H1 (cell line): ENCODE results near the gene TUBGCP4. TPM values are rescaled to one million over a fixed set of nuclear protein-coding genes. Genes with fewer than 3 reads are reported as not detected.

Experiments
- CTCF ChIA-PET: fragments of 300-600 bp; sonication (Branson Sonifier 250); formaldehyde crosslinking; loops from one replicate; lab custom pipeline; 2021; ENCODE audit not compliant: partially characterized antibody; lab: Charles Lee
- POLR2A ChIA-PET: fragments of 300-600 bp; sonication (Branson Sonifier 250); formaldehyde crosslinking; loops from one replicate; lab custom pipeline; 2021; ENCODE audit warnings: inconsistent platforms; ENCODE audit not compliant: partially characterized antibody; lab: Charles Lee
- DNase-seq, 2 experiments: peaks; one replicate each; pipeline versions ENCODE4 v3.0.0 to v3.0.0-alpha.2; 2010 to 2022; ENCODE audit warnings: low spot score in 2 of 2, low read depth in 1 of 2, mixed read lengths in 1 of 2
- FAIRE-seq: peaks from 2 replicates; lab custom pipeline; 2011; peaks lifted over from hg19 to GRCh38; lab: Jason Lieb, UNC
- H2AFZ ChIP-seq: 2 replicates; pipeline ENCODE4 v1.8.1; 2012; ENCODE audit warnings: low read length, inconsistent platforms
- H2AK5ac ChIP-seq: 2 replicates; pipeline ENCODE4 v1.6.1; 2013; ENCODE audit warnings: low read depth, low read length
- H2BK120ac ChIP-seq: replicated peaks from 2 replicates; pipeline ENCODE3; 2013; ENCODE audit warnings: low read depth, low read length, inconsistent platforms
- H2BK12ac ChIP-seq: 2 replicates; pipeline ENCODE4 v1.6.1; 2013; ENCODE audit warnings: low read depth, low read length
- H2BK15ac ChIP-seq: 2 replicates; pipeline ENCODE4 v1.6.1; 2013; ENCODE audit warnings: low read length
- H2BK20ac ChIP-seq: 2 replicates; pipeline ENCODE4 v1.6.1; 2013; ENCODE audit warnings: low read length
- H2BK5ac ChIP-seq: 2 replicates; pipeline ENCODE4 v1.6.1; 2013; ENCODE audit warnings: low read depth, low read length
- H3K14ac ChIP-seq: 2 replicates; pipeline ENCODE4 v1.6.1; 2013; ENCODE audit warnings: inconsistent platforms; ENCODE audit not compliant: insufficient read length
- H3K18ac ChIP-seq: 2 replicates; pipeline ENCODE4 v1.6.1; 2013; ENCODE audit warnings: low read length; ENCODE audit errors: extremely low read depth
- H3K23ac ChIP-seq: 2 replicates; pipeline ENCODE4 v1.6.1; 2013; ENCODE audit warnings: inconsistent platforms; ENCODE audit not compliant: insufficient read length
- H3K23me2 ChIP-seq: 2 replicates; pipeline ENCODE4 v1.6.1; 2013; ENCODE audit warnings: low read depth, low read length
- H3K27ac ChIP-seq: 2 replicates; pipeline ENCODE4 v1.6.1; 2011; ENCODE audit warnings: low read depth, low read length, inconsistent platforms
- H3K27me3 ChIP-seq, 4 experiments: replicated peaks in 1 of 4; 1 replicate in 1 of 4; 2 replicates in 3 of 4; pipeline versions ENCODE4 v1.6.1 to v1.8.1; 2011 to 2013; ENCODE audit warnings: low read length in 3 of 4, mild to moderate bottlenecking in 3 of 4, inconsistent platforms in 2 of 4, mixed read lengths in 2 of 4, moderate library complexity in 1 of 4; ENCODE audit not compliant: control insufficient read depth in 3 of 4, insufficient read depth in 3 of 4; ENCODE audit errors: extremely low read depth in 1 of 4
- H3K36me3 ChIP-seq, 4 experiments: 2 replicates each; pipeline versions ENCODE4 v1.6.1 to v1.8.1; 2011 to 2013; ENCODE audit warnings: mild to moderate bottlenecking in 4 of 4, low read length in 3 of 4, moderate library complexity in 2 of 4, control low read depth in 1 of 4, inconsistent platforms in 1 of 4; ENCODE audit not compliant: insufficient read depth in 4 of 4, control insufficient read depth in 2 of 4
- H3K4ac ChIP-seq: replicated peaks from 2 replicates; pipeline ENCODE3; 2013; ENCODE audit warnings: low read length, low read depth, mixed read lengths, inconsistent platforms; ENCODE audit not compliant: insufficient read length
- H3K4me1 ChIP-seq, 4 experiments: replicated peaks in 1 of 4; 1 replicate in 1 of 4; 2 replicates in 3 of 4; pipeline versions ENCODE4 v1.6.1 to v1.8.1; 2011 to 2013; ENCODE audit warnings: low read length in 3 of 4, inconsistent platforms in 2 of 4, mixed read lengths in 1 of 4; ENCODE audit not compliant: insufficient read depth in 4 of 4, control insufficient read depth in 3 of 4
- H3K4me2 ChIP-seq, 2 experiments: 2 replicates each; pipeline versions ENCODE4 v1.6.1 to v1.8.1; 2011 to 2013; ENCODE audit warnings: low read depth in 2 of 2, low read length in 2 of 2, control low read depth in 1 of 2, inconsistent platforms in 1 of 2, mild to moderate bottlenecking in 1 of 2; ENCODE audit not compliant: insufficient read depth in 1 of 2
- H3K4me3 ChIP-seq, 4 experiments: fragments of 200-600, 300-600 bp in 1 of 4; sonication (generic), shearing (Covaris generic), sonication (Bioruptor Twin) in 1 of 4; 2 replicates each; pipeline versions ENCODE4 v1.5.1 to v1.8.1; 2011 to 2016; ENCODE audit warnings: low read length in 4 of 4, low read depth in 3 of 4, control low read depth in 2 of 4, inconsistent platforms in 2 of 4, mild to moderate bottlenecking in 2 of 4, mixed read lengths in 1 of 4, moderate library complexity in 1 of 4; ENCODE audit not compliant: insufficient read depth in 2 of 4; ENCODE audit errors: extremely low read depth in 1 of 4
- H3K56ac ChIP-seq: replicated peaks from 2 replicates; pipeline ENCODE3; 2013; ENCODE audit warnings: low read depth, mild to moderate bottlenecking, mixed read lengths, low read length, inconsistent platforms; ENCODE audit not compliant: insufficient read length
- H3K79me1 ChIP-seq: 2 replicates; pipeline ENCODE4 v1.6.1; 2013; ENCODE audit warnings: low read depth, low read length, control low read depth
- H3K79me2 ChIP-seq, 2 experiments: 2 replicates each; pipeline versions ENCODE4 v1.6.1 to v1.8.1; 2012 to 2013; ENCODE audit warnings: low read length in 2 of 2, mild to moderate bottlenecking in 2 of 2, inconsistent platforms in 1 of 2; ENCODE audit not compliant: insufficient read depth in 2 of 2, control insufficient read depth in 1 of 2
- H3K9ac ChIP-seq, 4 experiments: replicated peaks in 1 of 4; 1 replicate in 1 of 4; 2 replicates in 3 of 4; pipeline versions ENCODE4 v1.6.1 to v1.8.1; 2011 to 2013; ENCODE audit warnings: low read depth in 3 of 4, low read length in 3 of 4, control low read depth in 2 of 4, mild to moderate bottlenecking in 2 of 4, moderate library complexity in 2 of 4, inconsistent platforms in 1 of 4; ENCODE audit errors: extremely low read depth in 1 of 4
- H3K9me3 ChIP-seq, 2 experiments: 2 replicates each; pipeline versions ENCODE4 v1.6.1 to v1.8.1; 2012 to 2013; ENCODE audit warnings: mild to moderate bottlenecking in 2 of 2, moderate library complexity in 2 of 2, control low read depth in 1 of 2, inconsistent platforms in 1 of 2, low read depth in 1 of 2, low read length in 1 of 2, mixed read lengths in 1 of 2; ENCODE audit not compliant: insufficient read depth in 2 of 2
- H4K20me1 ChIP-seq, 2 experiments: replicated peaks in 1 of 2; 2 replicates each; pipeline versions ENCODE3 to v1.8.1; 2011 to 2013; ENCODE audit warnings: inconsistent platforms in 2 of 2, low read length in 2 of 2, mild to moderate bottlenecking in 1 of 2; ENCODE audit not compliant: insufficient read depth in 2 of 2, control insufficient read depth in 1 of 2
- H4K5ac ChIP-seq: 2 replicates; pipeline ENCODE4 v1.6.1; 2013; ENCODE audit warnings: low read length, low read depth, mixed read lengths, inconsistent platforms; ENCODE audit not compliant: insufficient read length
- H4K8ac ChIP-seq: 2 replicates; pipeline ENCODE4 v1.8.0; 2013; ENCODE audit warnings: mild to moderate bottlenecking, moderate library complexity, low read length, inconsistent platforms; ENCODE audit not compliant: insufficient read depth; ENCODE audit errors: extremely low read depth
- H4K91ac ChIP-seq: replicated peaks from 2 replicates; pipeline ENCODE3; 2013; ENCODE audit warnings: low read length, mixed read lengths, inconsistent platforms; ENCODE audit not compliant: insufficient read length
- BACH1 ChIP-seq: IDR thresholded peaks from 2 replicates; pipeline ENCODE4 v1.6.1; 2012; ENCODE audit warnings: low read length, improper control_type of control experiment
- BCL11A ChIP-seq, 2 experiments: IDR thresholded peaks; one replicate each; pipeline ENCODE4 v1.6.1; 2011; ENCODE audit warnings: low read depth in 2 of 2, low read length in 2 of 2, mild to moderate bottlenecking in 2 of 2
- BRCA1 ChIP-seq: IDR thresholded peaks from 2 replicates; pipeline ENCODE4 v1.6.1; 2012; ENCODE audit warnings: low read depth, low read length, improper control_type of control experiment
- CHD1 ChIP-seq: IDR thresholded peaks from 2 replicates; pipeline ENCODE4 v1.6.1; 2012; ENCODE audit warnings: low read depth, low read length, improper control_type of control experiment
- CHD2 ChIP-seq: IDR thresholded peaks from 2 replicates; pipeline ENCODE4 v1.6.1; 2012; ENCODE audit warnings: low read length, improper control_type of control experiment
- FOSL1 ChIP-seq: IDR thresholded peaks from 2 replicates; pipeline ENCODE4 v1.6.1; 2011; ENCODE audit warnings: mild to moderate bottlenecking, low read depth, low read length, moderate library complexity; ENCODE audit not compliant: insufficient read depth
- GTF2F1 ChIP-seq: IDR thresholded peaks from 2 replicates; pipeline ENCODE4 v1.6.1; 2012; ENCODE audit warnings: low read depth, low read length, improper control_type of control experiment, borderline replicate concordance
- JUND ChIP-seq: IDR thresholded peaks from 2 replicates; pipeline ENCODE4 v1.6.1; 2011; ENCODE audit warnings: mild to moderate bottlenecking, improper control_type of control experiment, low read length
- PHF8 ChIP-seq: fragments of 200-600 bp; sonication (generic); conservative IDR thresholded peaks from 2 replicates; pipeline ENCODE4 v1.7.1; 2012; ENCODE audit warnings: low read depth, mild to moderate bottlenecking, inconsistent platforms, low read length, moderate library complexity
- POU5F1 ChIP-seq: IDR thresholded peaks from 2 replicates; pipeline ENCODE4 v1.6.1; 2011; ENCODE audit warnings: low read depth, mild to moderate bottlenecking, low read length, moderate library complexity
- WGBS, 2 experiments: shearing (Covaris generic) in 1 of 2; methylation state at CpG; one replicate each; pipeline versions ENCODE4 v1.1.6 to v1.1.7; 2013 to 2015; ENCODE audit warnings: low lambda C conversion rate in 2 of 2, mixed read lengths in 2 of 2, inconsistent platforms in 1 of 2, low coverage in 1 of 2, missing lambda C conversion rate in 1 of 2; ENCODE audit not compliant: insufficient replicate concordance in 2 of 2, insufficient coverage in 1 of 2, insufficient read length in 1 of 2; ENCODE audit errors: extremely low coverage in 1 of 2, missing lambda C conversion rate in 1 of 2; 5-methylcytosine and 5-hydroxymethylcytosine counted together
- polyA plus RNA-seq, 7 experiments: library from polyadenylated mRNA; depleted of rRNA in 3 of 7; stranded (reverse) in 5 of 7; unstranded in 2 of 7; fragments of >200 nt in 5 of 7; fragments of 200-250 nt in 2 of 7; gene quantifications; 1 replicate in 5 of 7; 2 replicates in 1 of 7; 4 replicates in 1 of 7; pipeline versions ENCODE4 v1.2.1 to v1.2.3, GENCODE V29; 2011 to 2013; ENCODE audit warnings: missing spikeins in 2 of 7, mixed read lengths in 2 of 7
- total RNA-seq: library from RNA; stranded (reverse); fragmentation: NEBNext Ultra II Directional; extraction: Animal tissue kit (Norgen Biotek cat#: 25700); gene quantifications from 2 replicates; pipeline ENCODE4 v1.2.1, GENCODE V29; 2021
- TF ChIP-seq, protein P1 (sequence below): IDR thresholded peaks from 2 replicates; pipeline ENCODE4 v1.6.1; 2012; ENCODE audit warnings: low read length, inconsistent platforms

TUBGCP4 gene
- total and polyA plus RNA-seq, 2 of the 8 experiments (the other 6 are each of a cell fraction or from before 2014, with no cell fraction given), result 7.3 to 23.4 TPM

DNA sequence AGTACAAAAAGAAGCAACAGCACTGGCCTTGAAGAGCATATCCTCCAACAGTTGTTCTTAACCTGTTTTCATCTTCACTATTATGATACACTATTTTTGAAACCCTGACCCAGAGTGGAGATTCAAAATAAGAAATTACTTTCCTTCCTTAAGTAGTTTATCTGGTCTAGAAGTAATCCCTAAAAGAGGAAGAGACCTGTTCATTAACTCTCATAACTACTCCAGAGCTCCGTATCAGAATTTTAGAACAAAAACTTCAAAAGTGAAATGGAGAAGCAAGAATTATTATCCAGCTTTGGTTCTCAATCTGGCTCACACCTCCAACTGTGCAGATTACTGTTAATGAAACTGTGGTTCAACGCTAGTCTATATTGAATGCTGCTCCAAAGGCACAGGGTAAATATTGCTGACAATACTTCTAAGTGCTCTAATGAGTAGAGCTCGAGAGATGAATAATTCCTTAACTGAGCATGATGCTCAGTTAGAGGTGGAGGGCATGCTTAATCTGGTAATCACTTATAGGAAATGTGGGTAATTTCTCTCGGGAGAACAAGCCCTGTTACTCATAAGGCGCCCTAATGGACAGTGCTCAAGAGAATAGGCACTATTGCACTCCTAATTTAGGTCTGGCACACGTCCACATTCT lies 45.7 kb upstream of the TUBGCP4 start:
- no peak overlapping the region for H3K4ac ChIP-seq
- H3K9me3 ChIP-seq, result no peaks in the 10 kb centered on the region
- peaks cover 7% of the 10 kb centered on the region for H3K23me2 ChIP-seq
- no peak for FAIRE-seq
- no peak overlapping the region for H2BK5ac ChIP-seq
- H2BK15ac ChIP-seq, result no peak overlapping the region
- no peak overlapping the region for H2BK120ac ChIP-seq
- peaks cover 0 to 12% of the 10 kb centered on the region in 2 experiments; a peak in 2 of 4 replicates for H3K79me2 ChIP-seq
- no peak for DNase-seq
- no peak overlapping the region for H2BK20ac ChIP-seq
- no peak overlapping the region for H2AFZ ChIP-seq
- no peak overlapping the region for H3K27ac ChIP-seq
- H2BK12ac ChIP-seq, result no peak overlapping the region
- H3K27me3 ChIP-seq, result no peaks in the 10 kb centered on the region
- H3K4me2 ChIP-seq, result no peak overlapping the region
- H3K18ac ChIP-seq, result no peak overlapping the region
- no peak overlapping the region for H4K91ac ChIP-seq
- ChIA-PET CTCF (interaction anchor here (0.5 to 3.1 kb wide), 6 partner anchors 9 to 120 kb away, joined by 3 to 11 read pairs (median 3); no protein-coding TSS in a partner anchor), POLR2A (interaction anchor here (0.6 kb wide), 1 partner anchor 13 kb away, joined by 3 read pairs; no protein-coding TSS in a partner anchor)
- WGBS, 2 experiments, result 74% methylated on average over 6 of the region's 6 CpGs; no CpG with 5 or more reads in 1 of the 2 experiments
- H3K56ac ChIP-seq, result no peak overlapping the region
- no peak overlapping the region for H3K4me3 ChIP-seq
- H3K14ac ChIP-seq, result no peak overlapping the region
- H4K8ac ChIP-seq, result no peak overlapping the region
- peaks cover 0 to 4% (median 1%) of the 10 kb centered on the region in 4 experiments; a peak in 1 of 8 replicates for H3K36me3 ChIP-seq
- no peak overlapping the region for H4K5ac ChIP-seq
- H3K79me1 ChIP-seq, result peaks cover 3% of the 10 kb centered on the region; the same call in 1 of the 2 replicates
- peaks cover 0 to 5% of the 10 kb centered on the region in 2 experiments for H4K20me1 ChIP-seq
- no peak overlapping the region for H3K9ac ChIP-seq
- H3K4me1 ChIP-seq, result peaks cover 4 to 10% (median 5%) of the 10 kb centered on the region in 4 experiments; a peak in 6 of 7 replicates
- no peak overlapping the region for H2AK5ac ChIP-seq
- no peak overlapping the region for H3K23ac ChIP-seq
- TF ChIP-seq CHD1 (no peak), CHD2 (no peak), PHF8 (no peak), JUND (no peak), BRCA1 (no peak), POU5F1 (no peak), FOSL1 (no peak), GTF2F1 (no peak), BACH1 (no peak), BCL11A (IDR thresholded peaks at IDR 0.05; ENCODE audit: low read depth in 2 of 2, low read length in 2 of 2) (no peak)
- TF ChIP-seq, protein P1, sequence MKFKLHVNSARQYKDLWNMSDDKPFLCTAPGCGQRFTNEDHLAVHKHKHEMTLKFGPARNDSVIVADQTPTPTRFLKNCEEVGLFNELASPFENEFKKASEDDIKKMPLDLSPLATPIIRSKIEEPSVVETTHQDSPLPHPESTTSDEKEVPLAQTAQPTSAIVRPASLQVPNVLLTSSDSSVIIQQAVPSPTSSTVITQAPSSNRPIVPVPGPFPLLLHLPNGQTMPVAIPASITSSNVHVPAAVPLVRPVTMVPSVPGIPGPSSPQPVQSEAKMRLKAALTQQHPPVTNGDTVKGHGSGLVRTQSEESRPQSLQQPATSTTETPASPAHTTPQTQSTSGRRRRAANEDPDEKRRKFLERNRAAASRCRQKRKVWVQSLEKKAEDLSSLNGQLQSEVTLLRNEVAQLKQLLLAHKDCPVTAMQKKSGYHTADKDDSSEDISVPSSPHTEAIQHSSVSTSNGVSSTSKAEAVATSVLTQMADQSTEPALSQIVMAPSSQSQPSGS, result no peak
